Medulla oblongata (tissue), 1 donor: Measurements from ENCODE around the gene EFR3B.

ENCODE experiments used
- DNase-seq: peaks from one replicate; pipeline ENCODE4 v3.0.0-alpha.2; 2015; ENCODE audit errors: extremely low spot score

EFR3B gene

DNA sequence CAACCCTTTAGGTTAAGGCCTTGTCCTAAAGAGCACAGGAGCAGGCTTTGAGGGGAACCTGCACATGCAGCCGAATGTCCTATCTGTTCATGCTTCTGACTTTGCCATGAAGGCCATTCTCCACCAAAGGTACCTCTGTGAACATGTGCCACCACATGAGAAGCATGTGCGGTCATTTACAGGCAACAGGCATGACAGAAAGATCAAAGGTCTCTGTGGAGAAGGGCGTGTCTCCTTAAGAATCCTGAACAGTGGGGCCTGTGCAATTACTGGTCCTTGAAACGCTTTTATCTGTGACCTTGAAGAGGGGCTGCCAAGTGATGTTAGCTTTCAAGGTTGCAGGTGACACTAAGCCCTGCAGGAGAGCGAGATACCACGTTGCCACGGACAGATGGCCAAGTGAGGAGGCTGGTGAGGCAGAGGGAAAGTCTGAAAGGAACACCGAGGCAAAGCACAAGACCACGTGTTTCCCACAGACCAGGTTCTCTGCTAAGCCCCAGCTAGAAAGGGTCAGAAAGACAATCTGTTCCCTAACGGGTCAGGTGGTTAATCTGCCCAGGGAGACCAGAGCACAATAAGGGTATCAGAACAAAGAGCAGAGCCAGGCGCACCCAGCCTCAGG is 146.0 kb downstream of the EFR3B start:
- DNase-seq: no peak

DNA sequence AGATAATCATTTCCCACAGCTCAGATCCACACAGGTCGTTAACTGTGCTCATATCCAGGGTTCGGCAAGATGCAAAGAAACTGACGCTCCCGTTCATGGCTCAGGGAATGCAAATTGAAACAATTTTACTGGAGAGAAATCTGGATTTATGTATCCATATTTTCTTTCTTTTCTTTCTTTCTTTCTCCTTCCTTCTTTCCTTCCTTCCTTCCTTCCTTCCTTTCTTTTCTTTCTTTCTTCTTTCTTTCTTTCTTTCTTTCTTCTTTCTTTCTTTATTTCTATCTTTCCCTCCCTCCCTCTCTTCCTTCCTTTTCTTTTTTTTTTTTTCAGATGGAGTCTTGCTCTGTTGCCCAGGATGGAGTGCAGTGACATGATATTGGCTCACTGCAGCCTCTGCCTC is 146.5 kb downstream of the EFR3B start:
- DNase-seq: no peak

DNA sequence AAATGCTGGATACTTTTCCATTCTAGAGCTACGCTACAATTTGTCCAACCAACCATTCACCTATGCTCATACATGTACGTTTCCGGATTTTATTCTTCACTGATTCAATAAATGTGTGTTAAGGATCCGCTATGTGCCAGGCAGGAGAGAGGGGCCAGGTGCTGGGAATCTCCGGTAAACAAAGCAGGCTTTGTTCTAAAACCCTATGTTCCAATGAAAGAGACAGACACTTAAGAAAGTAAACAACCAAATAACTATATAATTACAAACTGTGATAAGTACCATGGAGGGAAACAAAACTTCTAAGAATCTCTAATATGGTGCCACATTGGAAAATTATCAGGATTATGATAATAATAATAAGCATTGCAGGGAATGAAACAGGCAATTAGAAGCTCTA is 148.7 kb downstream of the EFR3B start:
- DNase-seq: no peak

DNA sequence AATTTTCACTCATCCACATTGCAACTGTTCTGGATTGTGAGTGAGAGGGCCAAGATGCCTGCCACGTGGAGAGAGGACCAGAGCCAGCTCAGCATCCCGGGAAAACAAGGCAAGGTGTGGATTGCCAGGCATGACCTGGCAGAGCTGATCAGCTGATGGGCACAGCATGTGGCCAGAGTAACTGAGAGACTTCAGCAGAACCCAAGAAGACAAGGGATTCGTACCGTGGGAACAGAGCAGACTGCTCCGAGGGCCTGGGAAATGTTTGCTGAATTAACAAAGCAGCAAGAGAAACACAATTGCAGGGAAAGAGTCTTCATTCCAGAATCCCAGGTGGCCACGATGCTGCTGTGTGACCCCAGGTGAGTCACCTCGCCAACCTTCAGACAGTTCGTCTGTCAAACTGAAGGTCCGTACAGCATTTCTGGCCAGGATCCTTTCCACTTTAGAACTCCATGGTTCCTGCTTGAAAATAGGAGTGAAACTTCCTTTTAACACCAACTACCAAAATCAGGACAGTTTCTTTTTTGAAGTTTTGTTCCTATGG is 152.8 kb downstream of the EFR3B start:
- DNase-seq: no peak

DNA sequence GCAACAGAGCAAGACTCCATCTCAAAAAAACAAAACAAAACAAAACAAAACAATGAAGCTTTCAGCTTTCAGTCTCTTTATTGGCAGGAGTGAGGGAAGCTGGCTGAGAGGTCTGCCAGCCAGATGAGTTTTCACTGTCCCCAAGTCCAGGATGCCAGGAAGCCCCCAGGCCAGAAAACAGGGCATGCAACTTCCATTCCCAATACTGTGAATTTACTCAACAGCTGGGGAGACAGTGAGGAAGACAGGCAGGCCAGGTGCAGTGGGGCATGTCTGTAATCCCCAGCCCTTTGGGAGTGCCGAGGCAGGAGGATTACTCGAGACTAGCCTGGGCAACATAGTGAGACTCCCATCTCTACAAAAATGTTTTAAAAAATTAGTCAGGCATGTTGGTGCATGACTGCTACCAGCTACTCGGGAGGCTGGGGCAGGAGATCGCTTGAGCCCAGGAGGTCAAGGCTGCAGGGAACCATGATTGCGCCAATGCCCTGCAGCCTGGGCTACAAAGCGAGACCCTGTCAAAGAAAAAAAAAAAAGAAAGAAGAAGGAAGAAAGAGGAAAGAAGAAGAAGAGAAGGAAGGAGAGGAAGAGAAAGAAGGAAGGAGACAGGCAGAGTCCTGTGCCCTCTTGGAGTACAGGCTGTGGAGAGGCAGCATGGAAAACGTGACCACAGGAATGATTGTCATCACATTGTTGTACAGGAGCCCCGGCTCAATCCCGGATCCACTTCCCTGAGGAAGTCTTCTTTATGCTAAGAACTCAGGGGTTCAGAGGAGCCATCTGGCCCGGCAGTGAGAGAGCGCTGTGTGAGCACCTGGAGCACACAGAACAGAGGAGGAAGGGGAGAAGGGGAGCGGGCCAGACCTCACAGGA is 155.7 kb downstream of the EFR3B start:
- DNase-seq: no peak

DNA sequence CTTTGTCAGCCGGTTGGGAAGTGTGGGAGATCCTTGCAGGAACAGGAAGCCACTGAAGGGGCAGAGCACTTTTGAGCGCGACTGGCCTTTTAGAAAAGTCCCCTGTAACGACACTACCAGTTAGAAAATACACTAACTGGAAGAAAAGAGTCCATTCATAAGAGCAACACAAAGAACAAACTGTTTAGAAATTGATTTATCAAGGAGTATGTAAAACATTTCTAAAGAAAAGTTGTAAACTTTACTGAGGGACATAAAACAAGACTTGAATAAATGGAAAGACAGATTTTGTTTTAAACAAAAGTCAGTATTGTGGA is 156.3 kb downstream of the EFR3B start:
- peak; percentile 28 for DNase-seq

DNA sequence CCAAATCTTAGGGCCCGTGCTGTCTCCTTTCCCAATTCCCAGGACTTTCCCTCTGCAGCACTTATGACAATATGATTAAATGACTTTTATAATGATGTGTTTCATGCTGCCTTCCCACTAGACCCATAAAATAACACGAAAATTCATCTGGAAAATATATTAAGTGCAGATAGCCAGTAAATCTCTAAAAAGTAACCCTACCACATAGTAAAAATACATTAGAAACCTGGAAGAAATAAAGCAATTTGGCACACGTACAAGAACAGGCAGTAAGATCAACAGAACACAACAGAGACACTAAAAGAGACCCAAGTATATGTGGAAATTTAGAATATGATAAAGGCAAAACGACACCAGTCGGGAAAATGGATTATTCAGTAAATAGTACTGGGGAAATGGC is 156.7 kb downstream of the EFR3B start:
- DNase-seq: no peak

DNA sequence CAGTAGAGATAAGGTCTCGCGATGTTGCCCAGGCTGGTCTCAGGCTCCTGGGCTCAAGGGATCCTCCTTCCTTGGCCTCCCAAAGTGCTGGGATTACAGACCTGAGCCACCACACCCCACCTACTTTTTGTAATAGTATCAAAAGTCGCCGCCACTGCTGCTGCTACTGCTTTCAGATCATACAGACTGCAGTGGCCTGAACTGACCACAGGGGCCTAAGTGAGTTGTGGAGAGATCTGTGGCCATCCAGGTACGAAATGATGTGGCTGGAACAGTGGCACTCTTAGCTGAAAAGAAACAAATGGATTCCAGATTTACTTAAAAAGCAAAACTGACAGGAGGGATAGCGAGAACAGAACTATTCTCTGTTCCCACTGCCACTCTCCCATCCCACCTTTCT is 159.4 kb downstream of the EFR3B start:
- no peak for DNase-seq

DNA sequence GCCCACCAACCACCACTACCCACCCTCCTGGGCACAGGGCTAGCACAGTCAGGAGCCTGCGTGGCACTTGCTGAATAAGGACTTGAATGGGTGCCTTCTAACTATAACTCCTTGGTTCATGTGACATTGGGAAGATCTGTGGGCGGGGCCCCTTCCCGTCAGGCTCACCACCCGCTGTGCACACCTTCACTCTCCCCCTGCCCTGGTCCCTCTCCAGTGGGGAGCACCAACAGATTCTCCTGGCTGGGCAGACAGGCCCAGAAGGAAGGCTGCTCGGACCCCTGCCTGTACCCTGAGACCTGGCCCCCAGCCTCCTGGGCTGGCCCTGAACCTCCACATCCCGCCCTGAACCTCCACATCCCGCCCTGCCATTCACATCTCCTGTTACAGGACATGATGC is 159.9 kb downstream of the EFR3B start:
- no peak for DNase-seq

DNA sequence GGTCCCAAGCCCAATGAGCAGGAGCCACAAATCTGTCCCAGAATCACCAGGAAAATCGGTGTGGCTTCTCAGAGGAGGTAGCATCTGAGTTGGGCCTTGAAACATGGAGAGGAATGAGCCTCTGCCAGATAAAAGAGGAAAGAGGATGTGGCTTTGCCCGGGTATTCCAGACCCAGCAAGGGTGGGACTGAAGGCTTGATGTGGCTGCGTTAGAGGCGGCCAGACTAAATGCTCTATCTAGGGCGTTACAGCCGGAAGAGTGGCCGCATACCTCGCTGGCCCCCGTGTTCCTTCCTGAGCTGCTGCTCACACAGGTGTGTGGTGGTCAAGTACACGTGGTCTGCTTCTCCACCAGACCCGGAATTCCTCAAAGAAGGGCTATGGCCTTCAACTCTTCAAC is 160.4 kb downstream of the EFR3B start:
- DNase-seq: no peak

DNA sequence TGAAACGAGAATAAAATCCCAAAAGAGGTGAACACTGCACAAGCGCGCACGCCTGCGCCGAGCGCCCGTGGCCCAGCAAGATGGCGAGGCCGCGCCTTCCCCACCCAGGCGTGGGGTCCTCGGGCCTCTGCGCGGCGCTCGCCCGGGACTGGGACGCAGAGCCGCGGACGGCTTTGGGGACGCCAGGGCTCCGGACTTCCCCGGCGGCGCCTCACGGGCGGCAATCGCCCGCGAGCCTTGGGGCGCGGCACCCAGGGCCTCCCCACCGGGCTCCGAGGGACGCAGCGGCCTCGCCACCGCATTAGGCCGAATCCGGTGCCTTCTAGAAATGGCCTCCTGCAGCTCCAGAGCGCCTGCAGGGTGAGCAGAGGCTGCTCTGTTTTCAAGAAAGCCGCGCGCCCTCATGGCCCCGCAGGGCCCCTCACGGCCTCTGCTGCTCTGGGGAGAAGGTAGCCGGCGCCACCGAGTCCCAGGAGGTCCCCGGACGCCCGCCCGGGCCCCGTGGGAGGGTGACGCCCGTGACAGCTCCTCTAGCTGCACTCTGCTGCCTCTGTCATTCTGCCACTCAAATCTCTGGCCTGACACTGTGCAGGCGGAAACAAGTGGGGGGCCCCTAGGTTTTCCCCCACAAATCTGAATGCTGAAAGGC is 162.4 kb downstream of the EFR3B start:
- no peak for DNase-seq

DNA sequence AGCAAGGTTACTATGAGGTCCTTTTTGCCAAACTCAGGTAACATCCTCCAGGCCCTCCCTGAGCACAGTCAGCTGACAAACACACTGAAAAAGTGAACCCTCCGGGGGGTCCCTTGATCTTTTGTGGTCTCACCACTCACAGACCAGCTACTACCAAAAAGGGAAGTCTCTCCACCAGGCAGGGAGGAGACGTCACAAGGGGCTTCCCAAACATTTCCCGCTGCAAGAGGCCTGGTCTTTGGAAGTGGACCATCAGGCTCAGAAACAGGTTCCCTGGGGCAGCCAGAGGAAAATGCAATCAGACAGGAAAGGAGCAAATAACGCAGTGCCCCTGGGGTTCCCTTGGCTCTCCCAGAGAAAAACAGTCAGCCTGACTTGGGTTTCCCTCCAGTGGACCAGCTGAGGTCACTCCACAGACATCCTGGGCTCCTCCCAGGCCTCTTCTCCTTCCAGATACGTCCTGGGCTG is 165.2 kb downstream of the EFR3B start:
- DNase-seq: no peak
